Limb (tissue), 2 donors: ENCODE measurements around the gene KCNAB1.
"Not testable (repeated sequence)": the region's sequence is repeated elsewhere in the genome, so short reads cannot be mapped to it uniquely, and the experiment has no call there.

ENCODE experiments used
- DNase-seq, 2 donors: peaks; one replicate each; pipeline ENCODE4 v3.0.0-alpha.2; 2016; ENCODE audit errors: extremely low spot score in 2 of 2

KCNAB1 gene

DNA sequence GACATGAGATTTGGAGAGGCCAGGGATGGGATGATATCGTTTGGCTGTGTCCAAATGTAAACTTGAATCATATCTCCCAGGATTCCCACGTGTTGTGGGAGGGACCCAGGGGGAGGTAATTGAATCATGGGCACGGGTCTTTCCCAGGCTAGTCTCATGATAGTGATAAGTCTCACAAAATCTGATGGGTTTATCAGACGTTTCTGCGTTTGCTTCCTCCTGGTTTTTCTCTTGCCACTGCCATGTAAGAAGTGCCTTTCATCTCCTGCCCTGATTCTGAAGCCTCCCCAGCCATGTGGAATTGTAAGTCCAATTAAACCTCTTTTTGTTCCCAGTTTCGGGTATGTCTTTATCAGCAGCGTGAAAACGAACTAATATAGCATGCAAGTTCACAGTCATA, 442.1 kb downstream of the KCNAB1 start:
- not testable (repeated sequence) for DNase-seq

DNA sequence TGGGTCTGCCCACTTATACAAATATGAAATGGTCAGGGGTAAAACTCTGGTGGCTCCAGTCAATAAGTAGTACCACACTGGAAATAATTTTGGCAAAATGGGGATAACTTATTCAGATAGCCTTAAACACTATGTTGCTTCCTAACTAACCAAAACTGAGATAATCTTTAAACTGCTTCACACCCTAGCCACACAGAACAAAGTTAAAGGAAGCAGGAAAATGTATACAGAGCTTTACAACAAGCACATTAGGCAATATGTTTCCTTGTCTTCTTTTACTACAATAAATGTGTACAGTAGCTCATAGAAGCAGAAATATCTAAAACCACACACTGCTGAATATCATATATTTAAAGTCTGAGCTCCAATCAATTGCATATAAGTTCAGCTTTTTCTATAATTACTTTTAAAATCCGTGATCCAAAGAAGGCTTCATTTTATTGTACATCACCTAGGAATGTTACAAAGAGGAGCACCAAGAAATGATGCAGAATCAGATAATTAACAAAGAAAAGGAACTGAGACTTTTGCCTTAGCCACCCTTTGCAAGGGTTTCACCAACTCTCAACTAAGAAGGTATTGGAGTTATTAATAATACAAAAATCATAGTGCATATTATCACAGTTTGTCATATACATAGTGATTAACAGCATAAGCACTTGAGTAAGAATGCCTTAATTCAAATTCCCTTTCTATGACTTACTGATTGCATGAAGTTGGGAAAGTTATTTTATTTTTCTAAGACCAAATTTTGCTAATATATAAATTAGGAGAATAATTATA, 443.7 kb downstream of the KCNAB1 start:
- no peak for DNase-seq

DNA sequence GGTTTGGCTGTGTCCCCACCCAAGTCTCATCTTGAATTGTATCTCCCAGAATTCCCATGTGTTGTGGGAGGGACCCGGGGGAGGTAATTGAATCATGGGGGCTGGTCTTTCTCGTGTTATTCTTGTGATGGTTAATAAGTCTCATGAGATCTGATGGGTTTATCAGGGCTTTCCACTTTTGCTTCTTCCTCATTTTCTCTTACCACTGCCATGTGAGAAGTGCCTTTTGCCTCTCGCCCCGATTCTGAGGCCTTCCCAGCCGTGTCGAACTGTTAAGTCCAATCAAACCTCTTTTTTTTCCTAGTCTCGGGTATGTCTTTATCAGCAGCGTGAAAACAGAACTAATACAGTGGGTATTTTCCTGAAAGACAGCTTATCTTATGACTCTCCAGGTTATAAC, 448.6 kb downstream of the KCNAB1 start:
- not testable (repeated sequence) for DNase-seq

DNA sequence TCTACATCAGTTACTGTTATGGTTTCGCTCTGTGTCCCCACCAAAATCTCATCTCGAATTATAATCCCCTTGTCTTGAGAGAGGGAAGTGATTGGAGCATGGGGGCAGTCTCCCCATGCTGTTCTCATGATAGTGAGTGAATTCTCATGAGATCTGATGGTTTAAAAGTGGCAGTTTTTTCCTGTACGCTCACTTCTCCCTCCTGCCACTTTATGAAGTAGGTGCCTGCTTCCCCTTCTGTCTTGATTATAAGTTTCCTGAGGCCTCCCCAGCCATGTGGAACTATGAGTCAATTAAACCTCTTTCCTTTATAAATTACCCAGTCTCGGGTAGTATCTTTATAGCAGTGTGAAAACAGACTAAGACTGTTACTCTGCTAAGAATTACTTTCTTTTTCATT, 449.5 kb downstream of the KCNAB1 start:
- DNase-seq = not testable (repeated sequence)

DNA sequence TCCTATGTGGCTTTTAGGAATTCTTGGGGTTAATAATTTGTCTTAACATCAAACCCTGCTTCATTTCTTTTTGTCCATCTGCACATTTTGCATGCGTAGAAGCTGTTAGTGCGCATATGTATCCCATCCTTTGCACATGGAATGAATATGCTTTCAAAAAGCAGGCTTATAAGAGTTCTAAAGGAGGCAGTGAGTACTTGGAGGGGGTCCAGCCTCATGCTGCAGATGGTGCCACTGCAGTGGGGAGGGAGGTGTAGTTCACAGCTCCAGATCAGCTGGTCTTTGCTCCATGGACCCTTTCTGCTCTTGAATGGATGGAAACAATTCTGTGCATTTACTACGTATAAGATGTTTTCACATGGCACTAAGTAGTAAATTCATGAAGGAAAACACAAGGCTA, 455.3 kb downstream of the KCNAB1 start:
- DNase-seq = no peak

DNA sequence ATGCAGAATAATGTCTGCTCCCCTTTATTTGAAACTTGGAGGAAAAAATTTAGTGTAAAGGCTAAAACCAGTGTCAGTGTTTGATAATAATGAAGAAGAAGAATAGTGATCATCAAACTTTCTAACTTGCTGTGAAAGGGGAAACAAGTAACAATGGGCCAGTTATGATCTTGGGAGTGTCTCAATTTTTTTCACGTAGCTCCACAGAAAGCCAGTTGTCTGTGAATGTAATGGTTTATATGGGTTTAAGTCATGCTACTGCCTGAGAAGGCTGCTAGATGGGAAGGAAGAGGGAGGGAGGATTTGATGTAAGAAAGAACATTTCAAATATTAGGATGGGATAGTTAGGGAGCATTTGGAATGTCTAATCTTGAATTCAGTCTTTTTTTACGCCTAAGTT, 455.7 kb downstream of the KCNAB1 start:
- no peak for DNase-seq

DNA sequence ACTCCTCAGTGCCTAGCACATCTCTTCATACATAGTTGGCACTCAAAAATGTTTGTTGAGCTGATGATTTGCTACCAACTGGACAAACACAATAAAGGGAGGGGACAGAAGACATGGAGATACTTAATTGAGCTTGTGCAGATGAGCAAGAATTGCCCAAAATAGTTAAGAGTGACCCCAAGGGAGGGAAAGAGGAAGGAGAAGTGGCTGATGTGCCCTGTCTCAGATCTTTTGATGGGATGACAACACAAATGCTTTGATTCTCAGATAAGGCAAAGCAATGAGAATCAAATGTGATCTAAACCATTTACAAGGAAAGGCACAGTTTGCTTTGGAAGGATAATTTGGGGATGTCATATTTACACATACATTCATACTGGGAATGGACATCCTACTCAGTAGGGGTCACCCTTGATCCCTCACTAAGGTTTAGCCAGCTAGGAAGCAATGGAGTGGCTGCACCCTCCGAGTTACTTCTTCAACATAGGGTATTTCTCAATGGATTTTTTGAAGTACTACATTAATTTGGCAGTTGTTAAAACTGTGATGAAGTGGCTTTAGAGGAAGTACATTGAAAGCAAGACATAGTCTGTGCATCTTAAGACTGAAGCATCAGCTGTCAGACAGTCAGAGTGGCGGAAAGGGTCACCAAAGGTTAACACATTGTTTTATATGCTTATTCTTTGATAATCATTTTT, 456.4 kb downstream of the KCNAB1 start:
- no peak for DNase-seq

DNA sequence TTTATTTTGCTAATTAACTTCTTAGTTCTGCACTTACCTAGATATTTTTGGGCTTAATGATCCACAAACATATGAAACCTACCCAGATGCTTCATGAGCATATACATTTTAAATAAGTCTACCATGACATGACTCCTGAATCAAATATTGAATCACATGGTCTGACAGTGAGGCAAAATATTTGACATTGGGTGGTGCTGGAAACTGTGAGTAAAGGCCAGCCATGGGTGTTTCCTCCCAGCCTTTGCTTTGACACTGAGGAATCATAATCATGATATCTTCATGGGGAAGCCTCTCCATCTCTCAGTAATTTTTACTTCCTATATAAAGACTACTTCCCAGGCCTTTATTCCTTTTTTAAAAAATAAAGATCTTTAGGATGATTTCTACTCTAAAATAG, 457.4 kb downstream of the KCNAB1 start:
- DNase-seq = no peak

DNA sequence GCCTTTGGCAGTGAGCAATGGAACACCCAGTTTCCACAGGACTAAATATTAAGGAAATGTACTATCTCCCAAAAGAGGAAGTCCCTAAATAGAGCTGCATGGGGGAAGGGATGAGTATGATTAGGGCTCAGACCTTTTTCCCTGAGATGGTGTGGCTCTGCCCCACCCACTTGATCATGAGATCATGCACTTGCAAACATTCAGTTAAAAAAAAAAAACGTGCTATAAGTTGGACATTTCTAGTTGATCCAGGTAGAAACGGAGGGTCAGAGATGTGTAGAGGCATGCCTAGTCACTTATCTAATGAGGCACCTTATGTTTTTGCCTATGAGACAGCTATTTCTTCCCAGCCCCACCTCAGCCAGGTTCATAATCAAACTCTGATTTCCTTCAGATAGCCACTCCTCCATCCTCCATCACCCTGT, 459.1 kb downstream of the KCNAB1 start:
- DNase-seq = no peak

DNA sequence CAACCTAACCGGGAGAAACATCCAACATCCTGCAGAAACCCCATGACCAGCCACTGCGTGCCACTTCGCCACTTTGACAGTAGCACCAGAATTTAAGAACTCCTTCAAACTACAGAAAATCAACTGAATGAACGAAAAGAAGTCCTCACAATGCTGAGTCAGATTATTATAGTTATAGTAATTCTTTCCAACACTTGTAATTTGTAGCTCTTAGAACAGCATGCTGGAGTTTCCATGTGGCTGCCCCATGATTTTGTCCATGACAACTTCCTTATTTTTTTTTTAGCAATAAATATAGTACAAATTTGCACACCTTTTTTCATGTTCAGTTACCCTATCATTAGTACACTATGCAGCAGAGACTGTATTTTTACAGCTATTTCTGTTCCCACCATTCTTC, 460.7 kb downstream of the KCNAB1 start:
- no peak for DNase-seq

DNA sequence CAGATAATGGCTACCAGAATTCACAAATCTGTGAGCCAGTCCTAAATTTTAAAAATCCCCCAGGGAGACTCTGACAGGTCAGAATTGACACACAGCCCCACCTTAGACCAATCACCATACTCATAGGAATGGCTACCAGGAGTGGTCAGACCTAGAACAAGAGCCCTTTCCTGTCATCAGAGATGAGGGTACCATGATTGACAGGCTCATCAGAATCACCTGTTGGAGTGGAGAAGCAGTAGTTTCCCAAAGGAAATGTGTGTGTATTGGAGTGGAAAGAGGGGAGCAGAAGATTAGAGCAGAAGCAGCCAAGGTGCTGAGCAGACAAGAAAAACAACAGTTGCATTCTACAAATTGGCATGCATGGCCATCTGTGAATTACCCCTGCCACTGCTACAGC, 461.6 kb downstream of the KCNAB1 start:
- no peak for DNase-seq

DNA sequence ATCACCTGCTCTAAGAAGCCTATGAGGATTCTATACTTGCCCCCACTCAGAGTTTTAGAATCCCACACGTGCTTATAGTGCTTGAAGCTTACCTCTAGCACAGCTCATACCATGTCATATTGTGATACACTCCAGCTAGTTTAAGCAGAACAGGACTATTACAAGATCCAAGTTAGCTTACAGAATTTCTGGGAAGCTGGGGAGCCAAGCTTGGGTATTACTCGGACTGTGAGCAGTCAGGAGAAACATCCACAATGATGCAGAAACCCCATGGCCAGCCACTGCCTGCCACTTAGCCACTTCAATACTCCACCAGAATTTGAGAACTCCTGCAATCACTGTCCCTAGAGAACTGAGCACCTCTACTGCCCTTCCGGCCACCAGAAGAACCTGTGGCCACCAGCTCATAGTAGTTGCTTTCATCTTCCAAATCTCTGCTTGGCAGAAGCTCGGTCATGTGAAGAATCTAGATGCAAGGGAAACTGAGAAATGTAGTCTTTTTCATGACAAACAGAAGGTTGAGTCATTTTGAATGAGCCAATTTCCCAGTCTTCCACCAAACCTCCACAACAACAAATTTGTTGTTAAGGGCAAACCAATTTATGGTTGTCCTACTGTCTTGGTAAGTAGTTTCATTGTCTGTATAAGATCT, 462.3 kb downstream of the KCNAB1 start:
- no peak for DNase-seq

DNA sequence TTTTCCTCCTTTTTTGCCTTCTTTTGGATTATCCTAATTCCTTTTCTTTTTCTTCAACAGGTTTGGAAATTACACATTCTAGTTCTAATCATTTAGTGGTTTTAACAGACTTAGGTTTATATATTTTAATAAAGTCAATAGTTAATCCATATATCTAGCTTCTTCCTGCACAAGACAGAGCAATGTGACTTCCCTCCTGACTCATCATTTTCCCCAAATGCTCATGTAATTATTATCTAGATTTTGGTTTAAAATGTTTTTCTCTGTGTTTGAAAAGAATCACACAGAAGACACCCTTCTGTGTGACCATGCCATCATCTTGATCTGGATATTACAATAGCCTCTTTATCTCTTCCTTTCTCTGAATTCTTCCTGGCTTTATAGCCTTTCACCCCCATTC, 463.1 kb downstream of the KCNAB1 start:
- DNase-seq = no peak

DNA sequence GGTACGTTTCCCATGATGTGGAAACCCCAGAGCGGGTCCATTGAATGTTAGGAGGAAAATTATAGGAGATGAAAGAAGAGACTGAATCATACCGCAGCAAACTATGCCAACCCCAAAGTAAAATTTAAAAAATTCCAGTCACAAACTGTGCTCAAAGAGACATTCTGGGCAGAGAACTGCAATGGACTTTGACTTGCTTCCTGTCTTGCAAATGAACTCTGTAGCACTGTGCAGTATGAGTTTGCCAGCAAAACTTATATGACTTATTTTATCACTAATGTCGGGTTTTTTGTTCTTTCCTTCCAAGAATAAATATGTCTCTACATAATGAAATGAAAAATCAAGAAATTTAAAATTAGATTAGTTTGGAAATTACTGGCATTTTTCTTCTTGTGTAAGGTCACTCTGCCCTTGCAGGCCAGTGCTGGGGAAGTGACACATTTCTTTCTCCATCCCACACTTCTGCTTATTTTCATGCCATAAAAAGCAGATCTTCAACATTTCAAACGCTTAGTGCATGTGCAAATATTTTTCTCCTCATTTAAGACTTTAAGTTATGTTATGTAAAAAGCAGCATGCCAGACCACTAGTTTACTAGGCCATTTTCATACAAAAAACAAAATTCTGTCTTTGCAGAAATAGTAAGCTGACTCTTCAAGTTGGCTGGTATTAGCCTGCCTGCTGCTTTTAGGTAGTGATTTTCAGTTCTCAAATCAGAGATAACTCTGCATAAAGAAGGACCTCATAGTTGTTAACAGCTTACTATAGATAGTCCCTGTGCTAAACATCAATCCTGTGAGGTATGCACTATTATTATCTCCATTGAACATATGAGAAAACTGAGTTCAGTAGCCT, 466.8 kb downstream of the KCNAB1 start:
- DNase-seq = no peak

DNA sequence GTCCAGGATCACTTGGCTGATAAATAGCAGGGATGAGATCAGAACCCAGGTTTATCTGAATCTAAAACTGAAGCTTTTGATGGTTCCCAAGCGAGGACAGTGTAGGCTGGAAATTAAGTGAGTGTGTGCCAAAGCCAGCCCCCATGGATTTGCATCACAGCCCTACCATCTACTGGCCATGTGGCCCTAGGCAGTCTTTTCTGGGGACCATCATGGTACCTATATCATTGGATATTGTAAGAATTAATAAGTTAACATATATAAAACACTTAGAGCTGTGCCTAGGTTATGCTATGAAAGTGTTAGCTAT, 467.3 kb downstream of the KCNAB1 start:
- no peak for DNase-seq
